ENCODE results near the gene GDAP2. TPM values are rescaled to one million over a fixed set of nuclear protein-coding genes. Genes with fewer than 3 reads are reported as not detected.

GDAP2 gene
- total RNA-seq, 1 experiment from 2014 or later, result 14.5 TPM

DNA sequence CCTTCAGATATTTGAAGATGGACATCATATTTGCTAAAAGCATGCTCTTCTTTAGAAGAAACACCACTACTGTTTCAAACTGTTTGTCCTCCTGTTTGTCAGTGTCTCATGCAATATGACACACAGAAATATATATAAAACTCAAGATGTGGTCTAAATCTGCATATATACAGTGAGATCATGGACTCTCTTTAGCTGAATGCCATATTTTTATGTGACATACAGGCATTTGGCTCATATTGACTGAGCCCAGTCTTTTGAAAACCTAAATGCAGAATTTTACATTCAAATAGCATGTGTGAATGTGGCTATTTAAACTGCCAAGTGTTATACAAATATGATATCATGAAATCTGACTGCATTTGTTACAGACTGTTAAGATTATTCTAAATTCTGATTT is 18.4 kb downstream of the GDAP2 start:
- intact Hi-C loops (cut with micrococcal nuclease; ENCODE audit: unreplicated experiment) (no loop called here), in situ Hi-C loops (cut with HindIII; ENCODE audit: low pct_unique_long_range_greater_than_20kb, low sequenced_read_pairs) (no loop called here)
- Histone ChIP-seq H3K27ac (ENCODE audit: low read length) (no peak overlapping the region), H3K36me3 (ENCODE audit: control insufficient read depth, insufficient read depth, low read length) (peaks cover 5% of the 10 kb centered on the region; the same call in 1 of the 2 replicates), H3K4me3 (ENCODE audit: low read depth in 2 of 2, low read length in 2 of 2) (no peak overlapping the region), H3K4me1 (ENCODE audit: control insufficient read depth, insufficient read depth, low read length) (no peaks in the 10 kb centered on the region), H3K27me3 (ENCODE audit: control insufficient read depth, insufficient read depth, low read length) (no peaks in the 10 kb centered on the region), H3K9me3 (ENCODE audit: control insufficient read depth, insufficient read depth, low read depth, low read length) (no peaks in the 10 kb centered on the region)
- ATAC-seq, result no peak
- CTCF ChIA-PET, result no interaction called here
- DNase-seq (ENCODE audit: low read depth, low spot score), result no peak
- no TSS peak for BruUV-seq (replicated peaks)
- POLR2A ChIA-PET, result no interaction called here
- TF ChIP-seq TCF7L2 (IDR thresholded peaks at IDR 0.05; ENCODE audit: low read depth, low read length) (no peak), SIN3A (IDR thresholded peaks at IDR 0.05; ENCODE audit: borderline replicate concordance, insufficient read depth, low read depth, low read length) (no peak), POLR2AphosphoS5 (IDR thresholded peaks at IDR 0.05; ENCODE audit: low read depth, low read length) (no peak), REST (IDR thresholded peaks at IDR 0.05; ENCODE audit: insufficient read depth in 1 of 2, low read depth in 2 of 2, low read length in 1 of 2) (no peak)
- TF ChIP-seq, protein P1, sequence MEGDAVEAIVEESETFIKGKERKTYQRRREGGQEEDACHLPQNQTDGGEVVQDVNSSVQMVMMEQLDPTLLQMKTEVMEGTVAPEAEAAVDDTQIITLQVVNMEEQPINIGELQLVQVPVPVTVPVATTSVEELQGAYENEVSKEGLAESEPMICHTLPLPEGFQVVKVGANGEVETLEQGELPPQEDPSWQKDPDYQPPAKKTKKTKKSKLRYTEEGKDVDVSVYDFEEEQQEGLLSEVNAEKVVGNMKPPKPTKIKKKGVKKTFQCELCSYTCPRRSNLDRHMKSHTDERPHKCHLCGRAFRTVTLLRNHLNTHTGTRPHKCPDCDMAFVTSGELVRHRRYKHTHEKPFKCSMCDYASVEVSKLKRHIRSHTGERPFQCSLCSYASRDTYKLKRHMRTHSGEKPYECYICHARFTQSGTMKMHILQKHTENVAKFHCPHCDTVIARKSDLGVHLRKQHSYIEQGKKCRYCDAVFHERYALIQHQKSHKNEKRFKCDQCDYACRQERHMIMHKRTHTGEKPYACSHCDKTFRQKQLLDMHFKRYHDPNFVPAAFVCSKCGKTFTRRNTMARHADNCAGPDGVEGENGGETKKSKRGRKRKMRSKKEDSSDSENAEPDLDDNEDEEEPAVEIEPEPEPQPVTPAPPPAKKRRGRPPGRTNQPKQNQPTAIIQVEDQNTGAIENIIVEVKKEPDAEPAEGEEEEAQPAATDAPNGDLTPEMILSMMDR (IDR thresholded peaks at IDR 0.05), result no peak

DNA sequence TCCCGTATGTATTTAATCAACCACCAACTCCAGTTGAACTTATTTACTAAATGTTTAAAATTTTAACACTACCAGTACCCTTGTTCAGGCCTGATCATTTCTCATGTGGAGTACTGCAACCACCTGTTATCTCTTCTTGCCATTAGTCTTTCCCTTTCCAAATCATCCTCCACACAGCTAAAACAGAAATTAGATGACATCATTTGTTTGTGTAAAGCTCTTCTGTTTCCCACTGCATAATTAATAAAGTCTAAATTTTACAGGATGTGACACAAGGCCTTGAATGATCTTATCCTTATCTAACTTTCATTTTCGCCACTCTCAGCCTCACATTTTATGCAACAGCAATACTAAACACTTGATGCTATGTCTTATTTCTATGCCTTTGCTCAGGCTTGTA is 24.4 kb downstream of the GDAP2 start:
- ATAC-seq (no peak), DNase-seq (ENCODE audit: low read depth, low spot score) (no peak)
- no peaks in the 10 kb centered on the region for H3K4me1 ChIP-seq (ENCODE audit: control insufficient read depth, insufficient read depth, low read length)
- no peak overlapping the region for H3K4me3 ChIP-seq (ENCODE audit: low read depth in 2 of 2, low read length in 2 of 2)
- intact Hi-C loops (cut with micrococcal nuclease; ENCODE audit: unreplicated experiment) (no loop called here), in situ Hi-C loops (cut with HindIII; ENCODE audit: low pct_unique_long_range_greater_than_20kb, low sequenced_read_pairs) (no loop called here)
- no peaks in the 10 kb centered on the region for H3K9me3 ChIP-seq (ENCODE audit: control insufficient read depth, insufficient read depth, low read depth, low read length)
- no peak overlapping the region for H3K27ac ChIP-seq (ENCODE audit: low read length)
- peaks cover 5% of the 10 kb centered on the region; the same call in 1 of the 2 replicates for H3K36me3 ChIP-seq (ENCODE audit: control insufficient read depth, insufficient read depth, low read length)
- POLR2A ChIA-PET, result no interaction called here
- TF ChIP-seq POLR2AphosphoS5 (IDR thresholded peaks at IDR 0.05; ENCODE audit: low read depth, low read length) (no peak), SIN3A (IDR thresholded peaks at IDR 0.05; ENCODE audit: borderline replicate concordance, insufficient read depth, low read depth, low read length) (no peak), TCF7L2 (IDR thresholded peaks at IDR 0.05; ENCODE audit: low read depth, low read length) (no peak), REST (IDR thresholded peaks at IDR 0.05; ENCODE audit: insufficient read depth in 1 of 2, low read depth in 2 of 2, low read length in 1 of 2) (no peak)
- TF ChIP-seq, protein P1 (IDR thresholded peaks at IDR 0.05), result no peak
- no peaks in the 10 kb centered on the region for H3K27me3 ChIP-seq (ENCODE audit: control insufficient read depth, insufficient read depth, low read length)
- CTCF ChIA-PET, result no interaction called here
- no TSS peak for BruUV-seq (replicated peaks)
